ENCODE measurements around the gene ARRB1.
"Not testable (repeated sequence)": the region's sequence is repeated elsewhere in the genome, so short reads cannot be mapped to it uniquely, and the experiment has no call there.

ARRB1 gene

GRCh38 chr11:75351541-75351790, at the start of gene ARRB1:
ARRB1 (minus strand) TSS chr11:75351661; CDS start chr11:75351607, 54 bp downstream.
- DNase-seq = no peak

- DNase-seq = no peak
These were observed 48.8 kb upstream of the ARRB1 start for GRCh38 chr11:75400146-75400865.

GRCh38 chr11:75399344-75400145, 48.1 kb upstream of the ARRB1 start, which contains the start of gene RPS3:
RPS3 (plus strand) TSS chr11:75399518; CDS start chr11:75399548, 30 bp downstream.
- peak; percentile 93 for DNase-seq

- DNase-seq = no peak
These were observed 47.4 kb upstream of the ARRB1 start for GRCh38 chr11:75398906-75399305.

GRCh38 chr11:75394085-75394840, 42.8 kb upstream of the ARRB1 start:
- no peak for DNase-seq

GRCh38 chr11:75389925-75390324, 38.5 kb upstream of the ARRB1 start:
- no peak for DNase-seq

- no peak for DNase-seq
These were observed 37.8 kb upstream of the ARRB1 start for GRCh38 chr11:75389276-75389605.

GRCh38 chr11:75388386-75389275, 37.2 kb upstream of the ARRB1 start:
- peak; percentile 78 for DNase-seq

GRCh38 chr11:75387736-75388294, 36.4 kb upstream of the ARRB1 start:
- DNase-seq = no peak

- DNase-seq = no peak
These were observed 35.6 kb upstream of the ARRB1 start for GRCh38 chr11:75386942-75387630.

- peak; percentile 94 for DNase-seq
These were observed 33.1 kb upstream of the ARRB1 start for GRCh38 chr11:75384438-75385080.

- DNase-seq = no peak
These were observed 31.8 kb upstream of the ARRB1 start for GRCh38 chr11:75383246-75383645.

GRCh38 chr11:75380716-75381420, 29.4 kb upstream of the ARRB1 start:
- no peak for DNase-seq

- no peak for DNase-seq
These were observed 28.8 kb upstream of the ARRB1 start for GRCh38 chr11:75380245-75380644.

- not testable (repeated sequence) for DNase-seq
These were observed 27.3 kb upstream of the ARRB1 start for GRCh38 chr11:75378776-75379175.

GRCh38 chr11:75376175-75376574, 24.7 kb upstream of the ARRB1 start:
- no peak for DNase-seq

- no peak for DNase-seq
These were observed 24.2 kb upstream of the ARRB1 start for GRCh38 chr11:75375626-75376025.

- no peak for DNase-seq
These were observed 23.2 kb upstream of the ARRB1 start for GRCh38 chr11:75374646-75375045.

GRCh38 chr11:75373201-75373600, 21.7 kb upstream of the ARRB1 start:
- DNase-seq = no peak
